WERI-Rb-1 (cell line): ENCODE data around the gene BLTP3A.
A peak's percentile ranks its signal among the peaks of the same experiment; 100 is the strongest.
"Not testable (repeated sequence)": the region's sequence is repeated elsewhere in the genome, so short reads cannot be mapped to it uniquely, and the experiment has no call there.

Experiments used
- DNase-seq: peaks from one replicate; pipeline ENCODE4 v3.0.0-alpha.2; 2020
- H3K27ac ChIP-seq: fragments of 250-450 bp; sonication (Bioruptor Pico); 2 replicates; pipeline ENCODE4 v1.5.1; 2020; ENCODE audit warnings: mild to moderate bottlenecking, moderate library complexity
- H3K27me3 ChIP-seq: fragments of 250-450 bp; sonication (Bioruptor Pico); 2 replicates; pipeline ENCODE4 v1.5.1; 2021; ENCODE audit warnings: mild to moderate bottlenecking, low read depth, moderate library complexity; ENCODE audit not compliant: insufficient read depth, severe bottlenecking
- H3K36me3 ChIP-seq: fragments of 250-450 bp; sonication (Bioruptor Pico); 2 replicates; pipeline ENCODE4 v1.5.1; 2020; ENCODE audit warnings: mild to moderate bottlenecking, moderate library complexity
- H3K4me3 ChIP-seq: 2 replicates; pipeline ENCODE4 v1.5.1; 2011; ENCODE audit warnings: low read depth, mild to moderate bottlenecking, control low read depth, low read length
- H3K9me3 ChIP-seq: fragments of 250-450 bp; sonication (Bioruptor Pico); 2 replicates; pipeline ENCODE4 v1.5.1; 2021; ENCODE audit warnings: mild to moderate bottlenecking, moderate library complexity; ENCODE audit not compliant: severe bottlenecking
- CTCF ChIP-seq: IDR thresholded peaks from 2 replicates; pipeline ENCODE4 v1.5.1; 2011; ENCODE audit warnings: low read depth, mild to moderate bottlenecking, control low read depth, inconsistent platforms, low read length

BLTP3A gene

GRCh38 chr6:34746104-34746846 lies 45.6 kb upstream of the BLTP3A start:
- Histone ChIP-seq H3K9me3 (no peaks in the 10 kb centered on the region), H3K27me3 (no peaks in the 10 kb centered on the region), H3K36me3 (no peaks in the 10 kb centered on the region), H3K4me3 (no peak overlapping the region), H3K27ac (no peak overlapping the region)
- DNase-seq = no peak
- TF ChIP-seq CTCF = no peak

GRCh38 chr6:34748757-34749156 lies 43.1 kb upstream of the BLTP3A start:
- DNase-seq = no peak
- Histone ChIP-seq H3K9me3 (no peaks in the 10 kb centered on the region), H3K27me3 (no peaks in the 10 kb centered on the region), H3K27ac (no peak overlapping the region), H3K36me3 (no peaks in the 10 kb centered on the region), H3K4me3 (no peak overlapping the region)
- TF ChIP-seq CTCF = no peak

GRCh38 chr6:34756513-34756856 lies 35.4 kb upstream of the BLTP3A start:
- peak overlapping the region; percentile 95 for H3K27ac ChIP-seq
- H3K4me3 ChIP-seq = peak overlapping the region; percentile 84
- H3K36me3 ChIP-seq = peaks cover 21% of the 10 kb centered on the region
- TF ChIP-seq CTCF = peak; percentile 63
- not testable (repeated sequence) for H3K9me3 ChIP-seq, H3K27me3 ChIP-seq
- peak; percentile 43 for DNase-seq

DNA sequence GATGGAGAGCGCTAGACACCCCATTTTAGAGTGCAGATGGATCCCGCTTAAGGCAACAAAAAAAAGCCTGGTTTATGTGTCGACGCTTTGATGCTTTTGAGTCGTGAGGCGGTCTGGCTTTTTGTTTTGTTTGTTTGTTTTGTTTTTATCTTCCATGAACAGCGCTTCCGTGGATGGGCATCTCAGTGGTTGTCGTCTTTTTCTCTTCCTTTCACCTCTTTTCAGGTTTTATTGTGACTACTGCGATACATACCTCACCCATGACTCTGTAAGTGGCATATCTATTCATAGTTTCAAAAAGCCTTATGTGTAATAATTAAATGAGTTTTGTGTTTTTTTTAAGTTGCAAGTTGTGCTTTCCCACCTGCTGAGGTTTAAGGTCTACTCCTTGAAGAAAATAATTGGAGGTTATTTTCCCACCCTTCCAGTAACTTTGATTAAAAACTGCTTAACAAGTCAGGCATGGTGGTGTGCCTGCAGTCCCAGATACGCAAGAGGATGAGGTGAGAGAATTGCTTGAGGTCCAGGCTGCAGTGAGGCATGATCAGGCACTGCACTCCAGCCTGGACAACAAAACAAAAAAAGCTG lies 34.1 kb upstream of the BLTP3A start:
- Histone ChIP-seq H3K36me3 (peaks cover 34% of the 10 kb centered on the region), H3K9me3 (no peaks in the 10 kb centered on the region), H3K27ac (peak overlapping the region; percentile 95), H3K4me3 (peak overlapping the region; percentile 84), H3K27me3 (no peaks in the 10 kb centered on the region)
- no peak for TF ChIP-seq CTCF
- no peak for DNase-seq

DNA sequence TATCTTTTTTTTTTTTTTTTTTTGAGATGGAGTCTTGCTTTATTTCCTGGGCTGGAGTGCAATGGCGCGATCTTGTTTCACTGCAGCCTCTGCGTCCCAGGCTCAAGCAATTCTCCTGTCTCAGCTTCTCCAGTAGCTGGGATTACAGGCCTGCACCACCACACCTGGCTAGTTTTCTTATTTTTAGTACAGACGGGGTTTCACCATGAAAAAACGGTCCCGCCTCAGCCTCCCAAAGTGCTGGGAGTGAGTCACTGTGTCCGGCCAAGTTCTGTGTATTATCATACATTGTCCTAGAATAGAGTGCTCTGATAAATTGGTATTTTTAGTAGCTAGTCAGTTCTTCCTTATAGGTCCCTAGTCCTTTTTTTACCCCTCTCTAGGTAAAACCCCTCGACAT lies 31.8 kb upstream of the BLTP3A start:
- DNase-seq = no peak
- H3K4me3 ChIP-seq = no peak overlapping the region
- H3K9me3 ChIP-seq = no peaks in the 10 kb centered on the region
- H3K27ac ChIP-seq = no peak overlapping the region
- no peaks in the 10 kb centered on the region for H3K27me3 ChIP-seq
- no peak for TF ChIP-seq CTCF
- peaks cover 56% of the 10 kb centered on the region for H3K36me3 ChIP-seq

- not testable (repeated sequence) for H3K4me3 ChIP-seq, DNase-seq, H3K27ac ChIP-seq, H3K9me3 ChIP-seq, H3K27me3 ChIP-seq
- H3K36me3 ChIP-seq = peaks cover 72% of the 10 kb centered on the region
These were observed 30.2 kb upstream of the BLTP3A start for GRCh38 chr6:34761681-34762080.
